GM15510 (cell line): ENCODE results near the gene VWA5B1.

Experiments
- POLR2A ChIP-seq: IDR thresholded peaks from 3 replicates; pipeline ENCODE4 v1.6.1; 2011; ENCODE audit warnings: borderline replicate concordance; ENCODE audit not compliant: insufficient read length; ENCODE audit errors: extremely low read depth

Gene VWA5B1

GRCh38 chr1:20371883-20372282 is 81.2 kb downstream of the VWA5B1 start:
- no peak for TF ChIP-seq POLR2A

GRCh38 chr1:20372676-20373075 is 82.0 kb downstream of the VWA5B1 start:
- TF ChIP-seq POLR2A: no peak

- no peak for TF ChIP-seq POLR2A
Observed at GRCh38 chr1:20373286-20373685, 82.6 kb downstream of the VWA5B1 start.

GRCh38 chr1:20373764-20374163 is 83.1 kb downstream of the VWA5B1 start:
- TF ChIP-seq POLR2A: no peak

- no peak for TF ChIP-seq POLR2A
Observed at GRCh38 chr1:20375563-20375962, 84.9 kb downstream of the VWA5B1 start.

GRCh38 chr1:20376171-20376570 is 85.5 kb downstream of the VWA5B1 start:
- TF ChIP-seq POLR2A: no peak

- no peak for TF ChIP-seq POLR2A
Observed at GRCh38 chr1:20376880-20377494, 86.3 kb downstream of the VWA5B1 start.

- no peak for TF ChIP-seq POLR2A
Observed at GRCh38 chr1:20377516-20378270, 87.0 kb downstream of the VWA5B1 start.

GRCh38 chr1:20379075-20379474 is 88.4 kb downstream of the VWA5B1 start:
- no peak for TF ChIP-seq POLR2A

GRCh38 chr1:20380175-20380574 is 89.5 kb downstream of the VWA5B1 start:
- TF ChIP-seq POLR2A: no peak

GRCh38 chr1:20380616-20381035 is 90.0 kb downstream of the VWA5B1 start:
- TF ChIP-seq POLR2A: no peak

GRCh38 chr1:20381045-20381641 is 90.5 kb downstream of the VWA5B1 start:
- no peak for TF ChIP-seq POLR2A

GRCh38 chr1:20381961-20382360 is 91.3 kb downstream of the VWA5B1 start:
- TF ChIP-seq POLR2A: no peak

- no peak for TF ChIP-seq POLR2A
Observed at GRCh38 chr1:20382711-20383110, 92.0 kb downstream of the VWA5B1 start.

GRCh38 chr1:20383631-20384030 is 93.0 kb downstream of the VWA5B1 start:
- TF ChIP-seq POLR2A: no peak

- no peak for TF ChIP-seq POLR2A
Observed at GRCh38 chr1:20385630-20386029, 95.0 kb downstream of the VWA5B1 start.
